HL-60/S4 (cell line): ENCODE measurements around the gene HK1.
"Not testable (repeated sequence)": the region's sequence is repeated elsewhere in the genome, so short reads cannot be mapped to it uniquely, and the experiment has no call there.

ENCODE experiments used
- in situ Hi-C: fragments of 300-500 bp; cut with MboI; formaldehyde crosslinking; loops from 2 replicates; pipeline ENCODE4 v1.14.3; 2022; ENCODE audit warnings: low sequenced_read_pairs

Gene HK1

GRCh38 chr10:69325637-69326523 lies 47.6 kb downstream of the HK1 start:
- in situ Hi-C loops: not testable (repeated sequence)

GRCh38 chr10:69326692-69327091 lies 48.4 kb downstream of the HK1 start:
- in situ Hi-C loops: no loop called here

DNA sequence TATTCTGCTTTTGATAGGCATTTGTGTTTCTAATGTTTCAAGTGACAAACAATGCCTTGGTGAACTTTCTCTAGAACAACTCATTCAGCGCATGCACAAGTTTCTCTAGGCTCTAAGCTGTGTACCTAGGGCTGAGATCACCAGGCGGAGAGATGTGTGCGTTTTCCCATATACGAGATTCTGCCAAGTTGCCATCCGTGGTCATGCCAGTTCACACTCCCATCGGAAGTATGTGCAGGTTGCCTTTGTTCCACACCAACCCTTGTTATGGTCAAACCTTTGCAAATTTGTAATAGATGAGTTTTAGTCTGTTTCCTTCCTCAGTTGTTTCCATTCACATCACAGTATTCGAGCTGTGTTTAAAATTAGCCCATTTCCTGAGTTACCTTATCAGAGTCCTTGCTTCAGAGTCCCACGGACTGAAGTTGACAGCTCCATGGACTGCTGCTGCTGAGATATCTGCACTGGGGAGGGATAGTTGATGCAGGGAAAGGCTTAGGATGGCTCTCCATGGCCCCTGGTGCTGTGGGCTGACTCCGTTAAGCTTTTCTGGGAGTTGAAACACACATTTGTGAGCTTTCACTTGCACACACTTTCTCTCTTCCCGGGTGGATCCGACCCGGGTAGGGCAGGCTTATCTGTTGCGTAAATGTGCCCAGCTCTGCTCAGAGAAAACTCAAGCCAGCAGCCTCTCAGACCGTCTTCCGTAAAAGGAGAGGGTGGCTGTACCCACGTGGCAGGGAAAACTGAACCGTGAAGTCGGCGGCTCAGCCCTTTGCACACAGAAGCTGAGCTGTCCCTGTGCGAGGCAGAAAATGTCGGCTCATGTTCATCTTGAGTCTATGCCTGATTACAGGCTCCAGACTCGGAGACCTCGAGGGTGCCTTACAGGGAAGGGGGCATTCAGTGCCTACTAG lies 49.4 kb downstream of the HK1 start:
- in situ Hi-C loops: no loop called here

DNA sequence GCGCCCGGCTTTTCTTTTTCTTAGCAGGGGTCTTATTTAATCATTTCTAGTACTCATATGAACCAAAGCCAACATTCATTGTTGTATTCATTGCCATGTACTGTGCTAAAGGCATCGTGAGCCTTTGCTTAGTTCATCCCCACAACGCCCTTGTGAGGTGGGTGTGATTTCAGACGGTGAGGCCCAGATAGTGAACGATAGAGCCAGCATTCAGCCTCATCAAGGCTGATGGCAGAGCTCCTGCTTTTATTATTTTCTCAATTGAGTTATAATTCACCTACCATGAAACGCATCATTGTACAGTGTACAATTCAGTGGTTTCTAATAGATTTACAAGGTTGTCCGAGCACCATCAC lies 50.1 kb downstream of the HK1 start:
- in situ Hi-C loops: no loop called here

- in situ Hi-C loops: not testable (repeated sequence)
These were observed 50.6 kb downstream of the HK1 start for GRCh38 chr10:69328888-69329287.

DNA sequence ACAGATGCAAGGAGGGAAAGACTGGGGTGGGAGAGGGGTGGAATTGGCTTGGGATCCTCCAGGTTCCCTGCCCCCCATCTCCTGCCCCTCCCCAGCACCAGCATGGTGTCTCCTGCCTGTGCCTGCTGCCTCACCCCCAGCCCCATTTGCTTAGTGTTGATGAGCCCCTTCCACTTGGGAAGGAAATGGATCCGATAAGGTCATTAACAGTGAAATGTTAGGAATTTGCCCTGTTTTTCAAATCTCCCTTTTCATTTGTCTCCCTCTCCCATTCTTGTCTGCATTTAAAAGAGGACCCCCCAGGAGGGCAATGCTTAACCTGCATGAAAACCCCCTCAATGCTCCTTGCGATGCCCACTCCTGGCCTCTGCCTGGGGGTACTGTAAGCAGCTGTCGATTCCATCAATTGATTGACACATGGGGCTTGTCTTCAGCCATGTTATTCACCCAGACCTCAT lies 51.5 kb downstream of the HK1 start:
- in situ Hi-C loops: no loop called here

GRCh38 chr10:69331161-69331560 lies 52.9 kb downstream of the HK1 start:
- in situ Hi-C loops: no loop called here

GRCh38 chr10:69332278-69333010 lies 54.1 kb downstream of the HK1 start:
- in situ Hi-C loops: no loop called here

DNA sequence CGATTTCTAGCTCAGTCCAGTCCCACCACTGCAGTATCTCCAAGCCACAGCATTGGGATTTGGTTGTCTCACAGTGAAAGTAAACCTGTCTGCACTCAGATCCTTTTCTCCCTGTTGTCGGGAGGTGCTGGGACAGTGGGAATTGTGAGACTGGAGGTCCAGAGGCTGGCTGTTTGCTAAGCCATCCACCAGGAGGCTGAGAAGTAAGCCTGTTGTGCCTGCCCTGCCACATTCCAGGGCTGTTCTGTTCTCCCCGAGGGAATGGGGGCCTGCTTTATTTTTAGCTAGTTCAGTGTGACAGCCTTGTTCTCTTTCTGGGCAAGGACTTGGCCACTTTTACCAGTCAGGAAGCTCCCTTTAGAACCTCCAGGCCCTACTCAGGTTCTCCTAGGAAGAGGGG lies 54.9 kb downstream of the HK1 start:
- in situ Hi-C loops: no loop called here

DNA sequence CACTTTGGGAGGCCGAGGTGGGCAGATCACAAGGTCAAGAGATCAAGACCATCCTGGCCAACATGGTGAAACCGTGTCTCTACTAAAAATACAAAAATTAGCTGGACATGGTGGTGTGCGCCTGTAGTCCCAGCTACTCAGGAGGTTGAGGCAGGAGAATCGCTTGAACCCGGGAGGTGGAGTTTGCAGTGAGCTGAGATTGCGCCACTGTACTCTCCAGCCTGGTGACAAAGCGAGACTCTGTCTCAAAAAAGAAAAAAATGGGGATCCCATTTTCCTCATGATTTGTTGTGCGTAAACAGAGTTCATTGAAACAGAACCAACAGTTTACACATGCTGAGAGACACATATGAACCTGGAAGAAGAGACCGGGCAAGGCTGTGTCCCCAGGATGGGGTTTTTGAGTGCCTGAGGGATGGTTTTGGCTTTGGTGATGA lies 55.6 kb downstream of the HK1 start:
- in situ Hi-C loops: not testable (repeated sequence)

GRCh38 chr10:69334302-69335062 lies 56.2 kb downstream of the HK1 start:
- in situ Hi-C loops: no loop called here

- in situ Hi-C loops: no loop called here
These were observed 56.8 kb downstream of the HK1 start for GRCh38 chr10:69335063-69335587.

DNA sequence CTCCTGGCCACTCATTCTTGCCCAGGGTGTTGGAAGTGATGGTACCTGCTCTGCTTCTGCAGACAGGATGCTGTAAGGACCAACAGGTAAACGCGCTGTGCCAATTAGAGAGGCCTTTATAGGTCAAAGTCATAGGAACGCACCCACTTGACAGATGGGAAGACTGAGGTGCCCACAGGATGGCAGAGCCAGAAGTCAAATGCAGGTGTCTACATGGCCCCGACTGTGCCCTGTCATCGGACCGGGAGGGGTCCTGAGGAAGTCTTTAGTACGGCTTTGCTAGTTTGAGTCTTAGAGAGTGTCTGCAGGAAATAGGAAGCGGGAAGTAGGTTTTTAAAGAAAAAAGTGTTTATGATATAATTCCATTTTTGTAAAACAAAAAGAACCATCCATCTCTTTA lies 57.3 kb downstream of the HK1 start:
- in situ Hi-C loops: no loop called here

DNA sequence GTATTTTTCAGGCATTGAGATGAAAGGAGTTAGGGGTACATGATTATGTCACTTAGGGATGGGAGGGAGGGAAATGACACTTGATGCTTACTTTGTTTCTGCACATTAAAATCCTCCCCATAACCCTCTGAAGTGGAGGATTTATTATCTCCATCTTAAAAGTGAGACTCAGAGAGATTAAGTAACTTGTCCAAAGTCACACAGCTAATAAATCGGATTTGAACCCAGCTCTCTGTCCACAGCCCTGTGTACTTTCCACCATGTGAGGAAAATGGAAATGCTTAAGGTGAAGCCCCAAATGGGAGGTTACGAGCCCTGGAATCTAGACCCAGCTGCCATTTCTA lies 58.6 kb downstream of the HK1 start:
- in situ Hi-C loops: no loop called here

DNA sequence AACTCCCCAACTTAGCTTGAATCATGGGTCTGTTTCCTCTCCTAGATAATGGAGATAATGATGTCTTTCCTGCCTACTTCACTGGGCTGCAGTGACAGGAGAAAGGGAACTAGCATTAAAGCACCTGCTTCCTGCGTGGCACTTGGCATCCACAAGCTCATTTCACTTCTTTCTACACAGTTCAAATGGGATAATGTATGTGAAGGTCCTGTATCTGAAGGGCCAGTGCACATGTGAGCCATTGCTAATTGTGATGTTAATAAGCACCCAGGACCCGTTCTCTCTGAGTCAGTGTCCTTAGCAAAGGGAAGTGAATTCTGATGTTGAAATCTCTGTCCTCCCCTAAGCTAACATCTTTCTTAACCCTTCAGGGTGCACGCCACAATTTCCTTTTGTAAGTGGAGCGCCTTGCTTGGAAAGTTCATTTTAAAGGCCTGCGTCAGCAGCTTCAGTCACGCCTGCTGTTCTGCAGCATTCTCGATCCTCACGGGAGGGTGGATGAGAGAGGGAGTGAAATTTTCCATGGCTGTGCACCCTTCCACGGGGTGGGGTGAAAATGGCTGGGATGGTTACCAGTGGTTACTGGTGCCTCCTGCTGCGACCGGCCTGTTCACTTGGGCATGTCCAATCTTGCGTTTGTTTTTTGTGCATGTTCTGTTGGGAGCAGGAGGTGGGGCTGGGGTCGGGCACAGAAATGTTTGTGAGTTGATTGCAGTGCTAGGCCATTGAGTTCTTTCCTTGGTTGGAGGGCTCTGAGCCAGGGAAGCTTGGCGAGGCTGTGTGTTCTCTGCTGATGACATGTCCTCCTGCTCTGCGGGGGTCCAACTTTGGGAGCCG lies 59.2 kb downstream of the HK1 start:
- in situ Hi-C loops: no loop called here

GRCh38 chr10:69338133-69338456 lies 59.8 kb downstream of the HK1 start:
- in situ Hi-C loops: no loop called here

DNA sequence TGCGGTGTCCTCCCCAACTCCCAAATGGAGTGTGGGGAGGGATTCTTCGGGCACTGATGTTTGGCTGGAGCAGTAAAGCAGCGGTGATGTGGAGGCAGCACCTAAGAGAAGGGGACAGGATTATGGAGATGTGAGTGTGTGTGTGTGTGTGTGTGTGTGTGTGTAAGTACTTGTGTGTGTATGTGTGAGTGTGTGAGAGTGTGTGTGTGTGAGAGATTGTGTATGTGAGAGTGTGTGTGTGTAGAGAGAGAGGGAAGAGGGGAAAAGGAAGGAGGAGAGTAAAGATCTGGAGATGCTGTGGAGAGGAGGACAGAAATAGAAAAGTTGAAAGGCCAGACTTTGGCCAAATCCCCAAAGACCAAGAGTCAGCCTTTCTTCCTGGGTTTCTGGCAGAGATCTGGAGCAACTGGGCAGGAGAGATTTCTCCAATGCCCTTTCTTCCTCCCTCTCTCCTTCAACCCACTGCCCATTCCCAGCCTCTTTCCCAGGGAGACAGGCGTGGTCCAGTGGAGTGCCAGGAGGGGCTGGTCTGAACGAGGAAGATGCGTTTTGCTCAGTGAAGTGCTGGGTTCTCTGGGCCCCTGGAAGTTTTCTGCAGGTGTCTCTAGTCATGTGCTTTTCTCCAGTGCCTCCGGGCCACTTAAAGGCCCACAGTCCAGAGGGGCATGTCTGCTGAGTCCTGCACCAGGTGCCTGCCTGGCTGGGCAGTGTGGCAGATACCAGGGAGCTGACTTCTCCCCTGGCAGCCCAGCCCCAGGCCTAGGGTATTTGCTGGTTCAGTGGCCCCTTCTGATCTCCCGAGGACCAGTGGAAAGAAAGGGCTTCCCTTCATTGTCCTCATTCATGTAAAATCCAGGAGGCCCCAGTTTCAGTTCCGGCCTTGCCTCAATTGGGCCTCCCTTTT lies 60.5 kb downstream of the HK1 start:
- in situ Hi-C loops: no loop called here

GRCh38 chr10:69340695-69341094 lies 62.4 kb downstream of the HK1 start:
- in situ Hi-C loops: no loop called here
